GM19193 (cell line): ENCODE data around the gene CSH1.
"Not testable (repeated sequence)": the region's sequence is repeated elsewhere in the genome, so short reads cannot be mapped to it uniquely, and the experiment has no call there.

ENCODE experiments used
- POLR2A ChIP-seq: IDR thresholded peaks from 4 replicates; pipeline ENCODE4 v1.6.1; 2011; ENCODE audit not compliant: insufficient read depth, insufficient read length; ENCODE audit errors: extremely low read depth

Gene CSH1

GRCh38 chr17:63911657-63912100 lies 15.3 kb upstream of the CSH1 start:
- no peak for TF ChIP-seq POLR2A

GRCh38 chr17:63911041-63911635 lies 14.8 kb upstream of the CSH1 start, which contains the start of gene CSHL1:
Gene CSHL1 (minus strand): TSS chr17:63911258. CDS start chr17:63911196, 62 bp downstream.
- no peak for TF ChIP-seq POLR2A

- TF ChIP-seq POLR2A = no peak
Measured at GRCh38 chr17:63910096-63910495, 13.7 kb upstream of the CSH1 start.

GRCh38 chr17:63881935-63882601 lies 14.3 kb downstream of the CSH1 start, which contains the start of gene GH2:
Gene GH2 (minus strand): TSS chr17:63881944. CDS start chr17:63881801, 143 bp downstream.
- no peak for TF ChIP-seq POLR2A

DNA sequence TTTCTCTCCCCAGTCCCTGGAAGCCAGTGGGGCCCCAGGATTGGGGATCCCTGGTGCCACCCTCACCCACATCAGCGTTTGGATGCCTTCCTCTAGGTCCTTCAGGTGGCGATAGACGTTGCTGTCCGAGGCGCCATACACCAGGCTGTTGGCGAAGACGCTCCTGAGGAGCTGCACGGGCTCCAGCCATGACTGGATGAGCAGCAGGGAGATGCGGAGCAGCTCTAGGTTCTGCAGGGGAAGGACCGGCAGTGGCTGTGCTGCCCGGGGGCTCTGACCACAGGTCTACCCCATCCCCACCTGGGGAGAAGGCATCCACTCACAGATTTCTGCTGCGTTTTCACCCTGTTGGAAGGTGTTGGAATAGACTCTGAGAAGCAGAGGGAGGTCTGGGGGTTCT lies 15.7 kb downstream of the CSH1 start:
- TF ChIP-seq POLR2A = no peak

DNA sequence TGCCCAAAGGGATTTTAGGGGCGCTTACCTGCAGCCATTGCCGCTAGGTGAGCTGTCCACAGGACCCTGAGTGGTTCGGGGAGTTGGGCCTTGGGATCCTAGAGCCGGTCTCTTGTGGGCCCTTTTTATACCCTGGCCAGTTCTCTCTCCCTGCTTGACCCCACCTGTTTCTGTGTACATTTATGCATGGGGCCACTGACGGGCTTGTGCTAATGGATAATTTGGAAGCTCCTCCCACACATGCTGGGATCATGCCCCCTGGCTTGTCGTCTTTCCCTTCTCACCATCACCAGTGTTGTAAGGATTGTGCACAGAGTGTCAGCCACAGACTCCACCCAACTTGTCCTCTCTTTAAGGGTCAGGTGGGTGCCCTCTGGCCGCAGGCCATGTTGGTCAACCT lies 22.8 kb downstream of the CSH1 start, which contains the start of gene CSH2:
Gene CSH2 (minus strand): TSS at position 101 of the 400 bp plus-strand sequence. CDS start 63 bp downstream, at position 38.
- TF ChIP-seq POLR2A = not testable (repeated sequence)

DNA sequence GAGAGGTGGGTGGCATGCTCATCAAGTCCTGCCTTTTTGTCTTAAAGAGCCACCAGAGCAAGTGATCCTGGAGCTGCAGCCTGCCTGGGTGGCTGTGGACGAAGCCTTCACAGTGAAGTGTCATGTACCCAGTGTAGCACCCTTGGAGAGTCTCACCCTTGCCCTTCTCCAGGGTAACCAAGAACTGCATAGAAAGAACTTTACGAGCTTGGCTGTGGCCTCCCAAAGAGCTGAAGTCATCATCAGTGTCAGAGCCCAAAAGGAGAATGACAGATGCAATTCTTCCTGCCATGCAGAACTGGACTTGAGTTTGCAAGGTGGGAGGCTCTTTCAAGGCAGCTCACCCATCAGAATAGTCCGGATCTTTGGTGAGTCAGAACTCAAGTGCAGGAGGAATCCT lies 37.1 kb downstream of the CSH1 start:
- no peak for TF ChIP-seq POLR2A

- TF ChIP-seq POLR2A = no peak
Measured at GRCh38 chr17:63855185-63855584, 41.2 kb downstream of the CSH1 start.

GRCh38 chr17:63854709-63855108 lies 41.7 kb downstream of the CSH1 start:
- TF ChIP-seq POLR2A = no peak

DNA sequence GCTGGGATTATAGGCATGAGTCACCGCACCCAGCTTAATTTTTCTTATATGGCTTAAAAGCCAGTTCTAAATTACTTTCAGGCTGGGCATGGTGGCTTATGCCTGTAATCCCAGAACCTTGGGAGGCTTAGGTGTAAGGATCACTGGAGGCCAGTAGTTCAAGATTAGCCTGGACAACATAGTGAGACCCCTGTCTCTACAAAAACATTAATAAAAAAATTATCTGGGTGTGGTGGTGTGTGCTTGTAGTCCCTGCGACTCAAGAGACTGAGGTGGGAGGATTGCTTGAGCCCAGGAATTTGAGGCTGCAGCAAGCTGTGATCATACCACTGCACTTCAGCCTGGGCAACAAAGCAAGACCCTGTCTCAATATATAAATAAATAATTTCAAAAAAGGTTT lies 43.1 kb downstream of the CSH1 start:
- TF ChIP-seq POLR2A = no peak

DNA sequence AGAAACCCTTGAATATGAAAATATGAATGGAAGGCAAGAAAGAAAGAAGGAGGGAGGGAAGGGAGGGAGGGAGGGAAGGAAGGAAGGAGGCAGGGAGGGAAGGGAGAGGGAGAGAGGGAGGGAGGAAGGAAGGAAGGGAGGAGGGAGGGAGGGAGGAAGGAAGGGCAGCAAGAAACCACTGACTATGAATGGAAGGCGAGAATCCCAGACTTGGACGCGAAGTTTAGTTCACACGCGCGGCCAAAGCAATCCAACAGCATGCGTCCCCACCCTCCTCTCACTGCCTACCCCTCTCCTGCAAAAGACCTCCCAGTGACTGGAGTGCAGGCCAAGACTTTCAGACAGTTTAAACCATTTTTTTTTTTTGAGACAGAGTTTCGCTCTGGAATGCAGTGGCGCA lies 46.0 kb downstream of the CSH1 start:
- TF ChIP-seq POLR2A = no peak

DNA sequence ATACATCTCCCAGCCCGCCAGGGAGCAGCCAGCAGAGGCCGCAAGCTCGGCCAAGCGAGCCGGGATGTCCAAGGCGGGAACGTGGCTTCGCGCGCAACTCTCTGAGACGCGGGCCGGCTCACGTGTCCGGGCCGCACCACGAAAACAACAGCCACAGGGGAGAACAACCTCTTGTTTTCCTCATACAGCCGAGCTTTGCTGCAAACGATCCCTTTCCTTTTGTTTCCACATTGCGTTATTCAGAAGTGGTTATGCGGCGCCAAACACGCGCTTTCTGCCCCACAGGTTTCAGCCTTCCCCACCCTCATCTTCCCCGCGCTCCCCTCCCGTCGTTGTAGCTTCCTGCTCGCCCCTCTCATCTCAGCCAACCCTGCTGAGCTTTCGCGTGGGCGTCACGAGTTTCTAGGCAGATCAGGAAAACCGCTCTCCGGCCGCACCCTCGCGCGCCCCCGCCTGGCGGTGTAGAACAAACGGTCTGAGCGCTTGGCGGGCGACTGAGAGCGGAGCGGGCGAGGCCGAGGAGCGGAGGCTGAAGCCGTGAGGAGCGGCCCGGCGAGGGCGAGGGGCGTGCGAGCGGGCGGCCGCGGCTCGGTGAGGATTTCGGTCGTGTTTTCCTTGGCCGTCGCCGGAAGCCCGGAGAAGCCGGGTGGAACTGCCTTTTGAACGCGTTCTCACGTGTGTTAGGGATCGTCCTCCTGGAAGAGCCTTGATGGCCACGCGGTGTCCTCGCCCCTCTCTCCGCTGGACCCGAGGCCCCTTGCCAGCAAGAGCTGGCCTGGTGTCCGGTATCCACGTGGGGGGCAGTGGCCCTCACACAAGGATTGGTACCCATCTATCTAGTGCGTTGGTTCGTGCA lies 47.3 kb downstream of the CSH1 start:
- no peak for TF ChIP-seq POLR2A

- no peak for TF ChIP-seq POLR2A
Measured at GRCh38 chr17:63847525-63848249, 48.7 kb downstream of the CSH1 start.

- TF ChIP-seq POLR2A = no peak
Measured at GRCh38 chr17:63845509-63845908, 50.9 kb downstream of the CSH1 start.
